HG03108 (cell line): ENCODE measurements around the gene PACS2.

Experiments
- ATAC-seq: cut with Tn5 transposase; IDR thresholded peaks from one replicate; pipeline ENCODE4 v1.9.1; 2021; ENCODE audit warnings: moderate library complexity; ENCODE audit not compliant: unreplicated experiment

The PACS2 gene

DNA sequence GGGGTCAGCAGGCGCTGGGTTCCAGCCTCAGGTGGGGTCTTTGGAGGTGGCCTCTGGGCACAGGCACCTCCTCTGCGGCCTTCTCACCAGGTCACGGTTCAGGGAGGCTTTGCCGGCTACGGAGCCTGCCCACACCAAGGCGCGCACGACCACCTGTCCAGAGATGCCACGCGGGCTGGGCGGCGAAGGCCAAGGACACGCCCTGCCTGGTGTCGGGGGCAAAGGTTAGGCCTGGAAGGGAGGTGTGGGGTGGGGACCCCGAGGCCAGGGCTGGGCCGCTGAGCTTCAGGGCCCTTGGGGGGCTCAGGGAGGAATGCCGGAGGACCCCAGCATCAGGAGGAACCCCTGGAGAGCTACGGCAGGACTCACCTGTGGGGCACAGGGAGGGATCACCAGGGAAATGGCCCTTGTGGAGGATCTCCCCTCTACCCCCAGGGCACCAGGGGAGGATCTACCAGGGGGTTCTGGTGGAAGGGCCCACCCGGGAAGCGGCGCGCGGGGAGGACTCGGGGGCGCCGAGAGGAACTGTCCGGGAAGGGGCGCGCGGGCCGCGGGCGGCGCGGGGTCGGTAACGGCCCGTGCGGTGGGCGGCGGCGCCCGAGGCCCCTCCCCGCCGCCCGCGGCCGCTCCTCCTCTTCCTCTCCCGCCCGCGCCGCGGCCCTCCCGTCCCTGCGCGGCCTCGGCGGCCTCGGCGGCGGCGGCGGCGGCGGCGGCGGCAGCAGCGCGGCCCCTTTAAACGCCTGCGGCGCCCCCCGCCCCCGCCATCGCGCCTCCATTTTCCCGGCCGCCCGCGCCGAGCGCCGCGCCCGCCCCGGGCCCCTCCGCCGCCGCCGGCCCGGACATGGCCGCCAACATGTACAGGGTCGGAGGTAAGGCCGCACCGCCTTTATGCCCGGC lies 104.9 kb downstream of the PACS2 start, which contains the start of gene MTA1:
TSS of gene MTA1 (plus strand) at position 633 of the 897 bp plus-strand sequence. CDS start at position 842, 209 bp downstream.
- ATAC-seq: peak; percentile 43

DNA sequence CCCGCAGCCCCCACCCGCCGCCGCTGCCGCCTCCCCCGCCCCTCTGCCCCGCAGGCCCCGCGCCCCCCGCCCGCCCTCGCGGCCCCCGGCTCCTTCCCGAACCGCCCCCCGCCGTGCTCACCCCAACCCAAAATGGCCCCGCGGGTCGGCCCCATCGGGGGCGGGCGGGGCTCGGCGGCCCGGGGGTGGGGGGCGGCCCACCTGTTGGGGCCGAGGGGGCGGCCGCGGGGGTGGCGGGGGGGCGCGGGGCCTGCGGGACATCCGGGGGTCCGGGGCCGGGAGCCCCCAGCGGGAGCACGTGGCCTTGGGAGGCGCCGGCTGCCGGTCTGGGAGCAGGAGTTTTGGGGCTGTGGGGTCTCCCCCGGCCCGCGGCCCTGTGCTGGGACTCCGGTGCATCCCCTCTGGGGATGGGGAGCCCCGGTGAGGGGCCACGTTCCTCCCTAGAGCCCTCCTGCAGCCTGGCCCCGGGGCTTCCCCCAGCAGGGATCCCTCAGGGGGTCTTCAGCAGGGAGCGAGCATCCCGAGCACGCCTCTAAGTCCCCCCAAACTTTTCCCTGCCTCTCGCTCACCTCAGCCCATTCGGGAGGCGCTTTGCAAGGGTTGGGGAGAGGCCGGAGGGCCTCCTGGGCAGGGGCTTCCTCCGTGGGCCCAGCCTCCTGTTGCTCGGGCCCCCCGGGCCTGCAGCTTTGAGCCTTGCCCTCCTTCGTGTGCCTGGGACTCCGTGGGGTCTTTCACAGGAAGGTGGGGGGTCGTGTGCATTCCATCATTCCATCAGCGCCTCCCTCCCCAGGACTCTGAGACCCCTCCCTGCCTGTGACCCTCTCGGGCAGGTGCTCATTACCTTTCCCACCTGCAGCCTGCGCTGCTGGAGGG lies 105.8 kb downstream of the PACS2 start:
- ATAC-seq: no peak

DNA sequence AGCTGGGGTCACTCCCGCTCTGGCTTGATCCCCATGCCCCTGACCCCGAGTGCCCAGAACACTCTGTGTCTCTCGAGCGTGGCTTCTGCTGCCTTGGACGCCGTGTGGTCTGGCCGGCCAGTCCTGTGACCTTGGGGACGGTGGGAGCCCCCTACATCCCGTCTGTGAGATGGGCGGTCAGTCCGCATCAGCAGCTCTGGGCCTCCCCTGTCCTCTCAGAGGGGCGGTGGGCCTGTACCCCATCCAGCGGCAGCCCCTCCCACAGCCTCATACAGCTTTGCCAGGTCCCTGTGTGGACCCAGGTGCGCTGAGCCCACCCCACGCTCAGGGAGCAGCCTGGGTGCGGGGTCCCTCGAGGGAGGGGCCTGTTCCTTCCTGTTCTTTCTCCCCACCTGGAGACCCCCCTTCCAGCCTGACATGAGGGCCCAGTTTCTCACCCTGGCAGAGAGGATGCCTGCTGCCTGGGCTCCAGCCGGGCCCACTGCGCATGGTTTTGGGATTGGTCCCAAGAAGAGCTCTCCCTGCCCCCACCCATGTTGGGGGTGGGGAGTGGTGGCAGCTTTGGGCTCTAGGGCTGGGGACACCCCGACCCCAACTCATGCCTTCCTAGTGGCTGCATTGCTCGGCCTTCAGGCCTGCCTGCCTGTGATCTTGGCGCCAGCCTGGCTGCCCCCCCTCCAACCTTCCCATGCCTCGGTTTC lies 106.6 kb downstream of the PACS2 start:
- ATAC-seq: no peak

DNA sequence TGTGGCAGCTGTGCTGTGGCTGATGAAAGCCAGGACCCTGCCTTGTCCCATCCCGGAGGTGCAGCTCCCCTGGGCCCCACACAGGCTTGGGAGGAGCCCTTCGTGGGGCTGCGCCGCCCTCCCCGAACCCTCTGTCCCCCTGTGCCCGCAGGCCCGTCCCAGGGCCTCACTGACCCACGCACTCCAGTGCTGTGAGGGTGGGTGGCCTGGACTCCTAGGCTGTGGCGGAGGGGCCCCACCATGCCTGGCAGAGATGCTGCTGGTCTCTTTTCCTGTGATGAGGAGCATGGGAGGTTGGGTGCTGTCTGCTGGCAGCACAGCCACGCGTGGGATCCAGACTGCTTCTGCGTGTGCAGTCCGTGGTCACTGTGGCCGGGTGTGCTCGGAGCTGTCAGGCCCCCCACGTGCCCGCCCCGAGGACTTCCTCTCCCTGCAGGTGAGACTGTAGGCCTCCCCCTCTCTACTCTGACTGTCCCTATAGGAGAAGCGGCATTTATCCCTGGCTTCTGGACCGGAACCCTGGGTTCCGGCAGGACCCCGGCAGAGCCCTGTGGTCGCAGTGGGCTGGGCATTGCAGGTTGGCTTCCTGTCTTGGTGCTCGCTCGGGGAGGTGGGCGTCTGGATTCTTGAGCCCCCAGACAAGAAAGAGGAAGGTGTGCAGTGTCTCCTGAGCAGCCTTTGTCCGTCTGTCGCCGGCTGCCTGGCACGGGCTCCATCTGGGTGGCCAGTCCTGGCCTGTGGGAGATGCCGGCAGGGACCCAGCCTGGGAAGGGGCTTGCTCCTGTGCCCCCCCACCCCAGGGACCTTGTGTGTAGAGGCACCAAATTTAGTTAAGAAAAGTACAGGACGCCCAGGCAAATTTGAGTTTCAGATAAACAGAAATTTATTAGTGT lies 107.4 kb downstream of the PACS2 start:
- no peak for ATAC-seq

DNA sequence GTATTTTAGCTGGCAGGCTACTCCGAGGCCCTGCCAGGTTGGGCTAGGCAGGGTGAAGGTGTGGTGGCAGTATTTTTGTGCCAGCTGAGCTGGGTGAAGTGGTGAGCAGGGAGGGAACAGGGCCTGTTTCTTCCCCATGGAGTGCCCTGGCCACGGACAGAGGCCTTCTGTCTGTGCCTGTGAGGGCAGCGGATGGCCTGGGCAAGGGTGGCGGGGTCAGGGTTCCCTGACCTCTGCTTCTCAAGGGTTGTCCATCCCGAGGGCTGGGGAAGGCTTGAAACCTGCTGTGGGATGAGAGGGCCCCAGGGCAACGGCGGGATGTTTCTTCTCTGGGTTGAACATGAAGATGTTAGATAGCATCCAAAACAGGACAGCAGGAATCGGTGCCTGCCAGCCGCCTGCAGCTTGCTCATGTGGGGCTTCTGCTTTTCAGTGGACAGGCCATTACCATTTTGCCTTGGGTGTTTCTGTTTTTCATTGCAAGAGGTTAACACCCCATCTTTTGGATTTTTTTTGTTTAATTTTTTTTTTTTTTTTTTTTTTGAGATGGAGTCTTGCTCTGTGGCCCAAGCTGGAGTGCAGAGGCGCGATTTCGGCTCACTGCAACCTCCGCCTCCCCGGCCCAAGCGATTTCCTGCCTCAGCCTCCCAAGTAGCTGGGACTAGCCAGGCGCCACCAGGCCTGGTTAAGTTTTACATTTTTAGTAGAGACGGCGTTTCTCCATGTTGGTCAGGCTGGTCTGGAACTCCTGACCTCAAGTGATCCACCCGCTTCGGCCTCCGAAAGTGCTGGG lies 108.3 kb downstream of the PACS2 start:
- no peak for ATAC-seq

DNA sequence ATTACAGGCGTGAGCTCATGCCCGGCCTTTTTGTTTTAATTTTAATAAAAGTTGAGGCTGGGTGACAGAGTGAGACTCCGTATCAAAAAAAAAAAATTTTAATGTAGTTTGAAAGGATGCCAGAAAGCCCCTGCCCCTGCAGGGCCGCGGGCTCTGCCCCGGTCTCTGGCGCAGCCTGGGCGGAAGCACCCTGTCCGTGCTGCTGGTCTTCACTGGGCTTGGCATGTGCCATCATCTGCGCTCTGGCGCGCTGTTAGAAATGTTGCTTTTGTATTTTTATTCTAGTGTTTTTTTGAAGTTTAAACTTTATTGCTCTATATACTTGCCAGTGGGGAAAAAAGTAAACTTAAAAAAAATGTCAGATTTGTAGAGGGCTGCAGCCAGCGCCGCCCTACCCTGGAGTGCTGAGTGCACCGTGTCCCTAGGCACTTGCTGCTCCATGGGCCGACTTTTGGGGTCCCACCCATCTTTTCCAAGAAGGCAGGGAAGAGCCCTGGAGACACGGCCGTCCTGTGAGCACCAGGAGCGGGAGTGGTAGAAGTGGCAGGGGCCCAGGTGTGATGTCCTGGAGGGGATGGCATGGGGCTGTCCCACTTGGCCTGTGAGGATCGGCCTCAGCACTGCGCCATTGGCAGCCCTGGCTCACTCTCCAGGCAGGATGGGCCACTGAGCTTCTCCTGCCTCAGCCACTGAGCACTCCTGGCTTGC lies 109.1 kb downstream of the PACS2 start:
- no peak for ATAC-seq

DNA sequence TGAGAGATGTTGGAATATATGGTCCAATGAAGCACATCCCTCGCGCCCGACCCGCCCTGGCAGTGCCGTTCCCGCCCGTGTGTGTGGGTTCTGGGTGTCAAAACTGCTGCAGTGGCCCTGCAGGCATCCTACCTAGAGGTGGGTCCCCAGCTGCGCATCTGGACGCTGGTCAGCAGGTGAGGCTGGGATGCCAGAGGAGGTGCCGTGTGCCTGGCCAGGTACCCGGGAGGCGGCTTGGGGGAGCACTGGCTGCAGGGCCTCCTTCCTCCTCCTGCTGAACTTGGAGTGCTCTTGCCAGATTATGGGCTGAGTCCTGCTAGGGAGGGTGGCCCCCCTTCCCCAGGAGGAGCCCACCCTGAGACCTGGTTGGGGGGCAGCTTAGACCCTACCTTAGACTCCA lies 110.3 kb downstream of the PACS2 start:
- ATAC-seq: no peak

DNA sequence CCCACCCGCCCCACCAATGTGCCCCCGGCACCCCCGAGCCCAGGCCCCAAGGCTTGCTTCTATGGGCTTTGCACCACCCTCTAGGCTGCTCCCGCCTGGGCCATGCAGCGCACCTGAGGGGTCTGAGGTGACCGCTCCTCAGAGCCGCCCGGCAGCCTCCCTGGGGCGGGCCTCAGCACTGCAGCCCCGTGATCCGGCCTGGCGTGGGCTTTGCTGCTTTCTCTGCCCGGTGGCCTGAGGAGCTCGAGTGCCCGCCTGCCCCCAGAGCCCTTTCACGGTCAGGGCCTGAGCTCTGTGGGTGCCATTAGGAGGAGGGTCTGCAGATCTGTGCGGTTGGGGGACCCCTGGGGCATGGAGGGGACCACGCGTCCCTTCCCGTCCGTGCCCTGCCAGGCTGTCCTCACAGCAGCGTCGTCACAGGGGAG lies 111.3 kb downstream of the PACS2 start:
- no peak for ATAC-seq

DNA sequence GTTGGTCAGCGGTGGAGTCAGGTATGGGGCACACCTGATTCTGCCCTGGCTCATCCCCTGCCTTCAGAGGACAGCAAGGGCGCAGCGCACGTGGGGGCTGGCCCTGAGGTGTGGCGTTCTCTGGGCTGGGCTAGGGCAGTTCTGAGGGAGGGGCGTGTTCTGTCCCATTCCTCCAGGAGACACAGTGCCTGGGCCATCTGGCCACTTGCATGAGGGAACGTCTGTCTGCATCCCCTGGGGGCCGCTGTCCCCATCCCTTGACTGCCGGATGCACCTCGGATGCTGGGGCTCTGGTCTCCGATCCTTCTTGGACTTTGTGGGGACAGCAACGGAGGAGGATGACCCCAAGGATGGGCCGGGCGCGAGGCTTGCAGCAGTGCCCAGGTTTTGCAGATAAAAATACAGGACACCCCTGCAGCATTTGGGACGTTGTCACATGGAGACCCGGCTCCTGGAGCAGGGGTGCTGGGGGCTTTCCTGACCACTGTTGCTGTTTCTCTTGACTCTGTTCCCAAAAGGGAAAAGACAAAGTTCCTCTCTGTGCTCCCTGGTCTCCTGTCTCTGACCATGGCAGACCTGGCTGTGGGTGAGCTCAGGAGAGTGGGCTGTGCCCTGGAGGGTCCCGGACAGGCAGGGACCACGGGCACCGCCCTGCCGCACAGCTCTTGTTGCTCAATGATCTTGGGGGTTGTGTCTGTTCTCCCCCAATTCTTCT lies 112.0 kb downstream of the PACS2 start:
- no peak for ATAC-seq

DNA sequence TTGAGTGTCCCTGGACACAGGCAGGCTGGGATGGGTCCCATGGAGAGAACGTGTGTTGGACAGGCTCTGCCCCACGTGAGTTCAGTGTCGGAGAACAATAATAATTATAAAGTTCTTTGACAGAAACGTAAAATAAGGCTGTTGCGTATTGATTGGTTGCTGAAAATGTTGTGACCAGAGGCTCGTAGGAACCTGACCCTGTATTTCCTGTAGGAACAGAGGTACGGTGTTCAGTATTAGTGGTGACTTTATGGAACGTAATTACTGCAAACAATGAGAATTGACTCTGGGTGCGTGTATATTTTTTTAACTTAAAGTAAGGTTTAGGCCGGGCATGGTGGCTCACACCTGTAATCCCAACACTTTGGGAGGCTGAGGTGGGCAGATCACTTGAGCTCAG lies 112.9 kb downstream of the PACS2 start:
- no peak for ATAC-seq

DNA sequence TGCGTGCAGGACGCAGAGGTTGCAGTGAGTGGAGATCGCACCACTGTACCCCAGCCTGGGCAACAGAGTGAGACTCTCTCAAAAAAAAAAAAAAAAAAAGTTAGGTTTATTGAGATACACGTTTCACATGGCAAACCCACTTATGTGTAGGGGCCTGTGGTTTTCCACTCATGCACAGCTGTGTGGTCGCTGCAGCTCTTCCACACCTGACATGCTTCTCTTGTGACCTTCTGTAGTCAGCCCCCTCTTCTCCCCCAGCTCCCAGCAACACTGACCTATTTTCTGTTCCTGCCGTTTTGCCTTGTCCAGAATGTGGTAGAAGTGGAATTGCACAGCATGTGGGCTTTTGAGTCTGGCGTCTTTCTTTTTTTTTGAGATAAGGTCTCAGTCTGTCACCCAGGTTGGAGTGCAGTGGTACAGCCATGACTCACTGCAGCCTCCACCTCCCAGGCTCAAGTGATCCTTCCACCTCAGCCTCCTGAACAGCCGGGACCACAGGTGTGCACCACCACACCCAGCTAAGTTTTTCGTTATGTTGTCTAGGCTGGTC lies 113.5 kb downstream of the PACS2 start:
- no peak for ATAC-seq

DNA sequence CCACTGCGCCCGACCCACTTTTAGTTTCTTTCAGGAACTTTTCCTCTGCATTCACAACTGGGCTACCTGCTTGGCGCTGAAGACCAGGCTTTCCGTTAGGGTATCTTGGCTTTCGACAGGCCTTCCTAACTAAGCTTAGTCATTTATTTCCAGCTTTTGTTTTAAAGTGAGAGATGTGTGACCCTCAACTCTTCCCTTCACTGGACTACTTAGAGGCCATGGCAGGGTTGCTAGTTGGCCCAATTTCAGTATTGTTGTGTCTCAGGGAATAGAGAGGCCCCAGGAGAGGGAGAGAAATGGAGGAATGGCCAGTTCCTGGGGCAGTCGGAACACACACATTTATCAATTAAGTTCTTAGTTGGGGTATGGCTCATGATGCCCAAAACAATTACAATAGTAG lies 115.5 kb downstream of the PACS2 start:
- ATAC-seq: no peak

DNA sequence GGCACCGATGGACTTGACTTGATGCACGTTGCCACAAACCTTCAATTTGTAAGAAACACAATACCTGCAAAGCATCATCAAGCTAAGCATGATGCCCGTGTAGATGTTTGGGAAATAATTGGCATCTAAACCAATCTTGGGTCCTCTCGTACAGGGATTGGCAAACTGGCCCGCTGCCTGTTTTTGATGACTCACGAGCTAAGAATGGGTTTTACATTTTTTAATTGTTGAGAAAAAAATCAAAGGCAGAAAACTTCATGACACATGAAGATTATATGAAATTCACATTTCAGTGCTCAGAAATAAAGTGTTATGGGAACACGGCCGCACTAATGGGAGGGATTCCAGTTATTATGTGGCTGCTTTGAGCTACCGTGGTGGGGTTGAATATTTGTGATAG lies 116.0 kb downstream of the PACS2 start:
- no peak for ATAC-seq

DNA sequence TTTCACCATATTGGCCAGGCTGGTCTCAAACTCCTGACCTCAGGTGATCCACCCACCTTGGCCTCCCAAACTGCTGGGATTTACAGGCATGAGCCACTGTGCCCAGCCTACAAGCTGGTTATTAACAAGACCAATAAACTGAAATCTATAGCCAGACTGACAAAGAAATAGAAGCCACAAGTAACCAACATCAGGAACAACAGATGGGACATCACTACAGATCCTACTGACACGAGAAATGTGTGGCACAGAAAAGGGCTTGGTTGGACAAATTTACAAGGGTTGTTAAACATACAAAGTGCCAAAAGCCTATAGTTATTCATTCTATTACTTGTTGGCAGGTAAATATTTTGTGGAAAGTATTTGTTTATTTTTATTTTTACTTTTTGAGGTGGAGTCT lies 116.7 kb downstream of the PACS2 start:
- ATAC-seq: no peak

DNA sequence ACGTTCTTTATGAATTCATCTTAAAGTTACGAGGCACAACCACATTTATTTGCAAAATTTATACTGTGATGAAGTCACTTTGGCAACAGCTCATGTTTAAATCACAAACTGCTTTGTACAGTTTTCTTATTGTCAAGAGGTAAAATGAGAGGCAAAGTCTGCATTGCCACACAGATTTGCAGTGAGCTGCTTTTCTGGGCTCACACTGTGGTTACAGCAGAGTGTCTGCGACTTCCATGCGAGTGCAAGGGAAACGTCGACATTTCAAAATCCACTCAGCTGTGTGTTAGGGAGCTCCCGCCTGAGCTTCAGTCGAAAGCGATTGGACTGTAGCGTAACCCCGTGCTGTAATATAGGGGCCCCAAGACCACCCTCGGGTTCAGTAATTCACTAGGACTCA lies 118.1 kb downstream of the PACS2 start:
- no peak for ATAC-seq

DNA sequence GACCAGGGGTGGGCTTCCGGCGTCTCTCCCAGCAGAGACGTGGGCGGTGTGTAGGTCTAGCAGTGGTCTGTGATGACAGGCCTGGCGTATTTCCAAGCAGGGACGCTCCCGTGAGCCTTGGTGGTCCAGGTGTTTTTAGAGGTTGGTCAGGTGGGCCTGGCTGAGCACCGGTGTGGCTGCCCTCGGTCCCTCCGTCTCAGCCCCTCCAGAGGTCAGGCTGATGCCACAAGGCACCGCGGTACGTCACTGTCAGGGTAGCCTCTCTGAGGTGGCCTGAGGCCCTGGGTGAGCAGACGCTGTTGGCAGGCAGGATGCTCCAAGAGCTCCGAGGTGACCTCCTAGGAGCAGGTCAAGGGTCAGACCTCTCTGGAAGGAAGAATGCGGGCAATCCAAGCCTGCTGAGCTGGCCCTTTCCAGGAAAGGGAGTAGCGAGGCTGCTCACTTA lies 118.6 kb downstream of the PACS2 start:
- no peak for ATAC-seq

DNA sequence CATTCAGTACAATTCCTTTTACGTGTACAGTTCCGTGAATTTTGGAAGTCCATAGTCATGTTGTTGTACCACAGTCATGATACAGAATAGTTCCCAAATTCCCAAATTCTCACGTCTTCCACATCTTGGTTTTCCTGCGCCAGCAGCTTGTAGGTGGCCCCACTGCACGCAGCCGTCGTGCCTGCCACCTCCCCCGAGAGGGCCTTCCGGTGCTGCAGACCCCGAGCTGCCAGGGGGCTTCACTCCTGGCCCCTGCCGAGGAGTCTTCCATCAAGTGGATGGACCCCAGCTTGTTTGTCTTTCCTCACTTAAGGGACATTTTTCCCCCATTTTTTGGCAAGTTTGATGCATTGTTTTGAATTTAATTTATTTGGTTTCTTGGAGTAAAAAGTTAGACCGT lies 121.9 kb downstream of the PACS2 start:
- no peak for ATAC-seq
